OCI-LY3 (cell line): ENCODE measurements around the gene SETD7.

Source experiments
- H2AFZ ChIP-seq: fragments of 200-600, 300-600 bp; shearing (Covaris generic); 2 replicates; pipeline ENCODE4 v1.6.0; 2014; ENCODE audit warnings: antibody characterized with exemption, low read depth, low read length
- H3K27ac ChIP-seq: fragments of 200-600, 300-600 bp; sonication (generic); 2 replicates; pipeline ENCODE4 v1.5.1; 2014; ENCODE audit warnings: mild to moderate bottlenecking, low read length, moderate library complexity, mixed read lengths
- H3K27me3 ChIP-seq: fragments of 200-600, 300-600 bp; sonication (generic); 2 replicates; pipeline ENCODE4 v1.6.1; 2014; ENCODE audit warnings: low read depth, low read length, mixed read lengths
- H3K36me3 ChIP-seq: fragments of 200-600, 300-600 bp; sonication (generic); replicated peaks from 2 replicates; pipeline ENCODE3; 2014; ENCODE audit warnings: low read depth, low read length, mixed read lengths
- H3K4me1 ChIP-seq: fragments of 300-600, 200-600 bp; sonication (generic); 2 replicates; pipeline ENCODE4 v1.6.1; 2014; ENCODE audit warnings: low read length, mixed read lengths
- H3K4me2 ChIP-seq: fragments of 200-600, 300-600 bp; sonication (generic); 2 replicates; pipeline ENCODE4 v1.6.1; 2014; ENCODE audit warnings: low read length, mixed read lengths
- H3K4me3 ChIP-seq: fragments of 300-600, 200-600 bp; sonication (generic); 2 replicates; pipeline ENCODE4 v1.5.1; 2014; ENCODE audit warnings: antibody characterized with exemption, mild to moderate bottlenecking, low read length, moderate library complexity
- H3K79me2 ChIP-seq: fragments of 300-600, 200-600 bp; shearing (Covaris generic); 2 replicates; pipeline ENCODE4 v1.6.1; 2014; ENCODE audit warnings: mild to moderate bottlenecking, low read length, mixed read lengths
- H3K9ac ChIP-seq: fragments of 300-600, 200-600 bp; shearing (Covaris generic); 2 replicates; pipeline ENCODE4 v1.6.0; 2014; ENCODE audit warnings: mild to moderate bottlenecking, low read length, moderate library complexity
- H3K9me3 ChIP-seq: fragments of 200-600, 300-600 bp; shearing (Covaris generic); 2 replicates; pipeline ENCODE4 v1.6.1; 2014; ENCODE audit warnings: low read length, mixed read lengths; ENCODE audit not compliant: insufficient read depth
- H4K20me1 ChIP-seq: fragments of 200-600, 300-600 bp; sonication (generic); 2 replicates; pipeline ENCODE4 v1.6.1; 2016; ENCODE audit warnings: low read length, mixed read lengths; ENCODE audit not compliant: insufficient read depth
- CTCF ChIP-seq: fragments of 200-600, 300-600 bp; sonication (generic); IDR thresholded peaks from 2 replicates; pipeline ENCODE4 v1.5.1; 2014; ENCODE audit warnings: antibody characterized with exemption, low read length, low read depth
- EZH2phosphoT487 ChIP-seq: fragments of 200-600 bp; shearing (Covaris generic); IDR thresholded peaks from 2 replicates; pipeline ENCODE4 v1.6.1; 2018; ENCODE audit warnings: antibody characterized with exemption, mixed run types, low read depth

Gene SETD7

DNA sequence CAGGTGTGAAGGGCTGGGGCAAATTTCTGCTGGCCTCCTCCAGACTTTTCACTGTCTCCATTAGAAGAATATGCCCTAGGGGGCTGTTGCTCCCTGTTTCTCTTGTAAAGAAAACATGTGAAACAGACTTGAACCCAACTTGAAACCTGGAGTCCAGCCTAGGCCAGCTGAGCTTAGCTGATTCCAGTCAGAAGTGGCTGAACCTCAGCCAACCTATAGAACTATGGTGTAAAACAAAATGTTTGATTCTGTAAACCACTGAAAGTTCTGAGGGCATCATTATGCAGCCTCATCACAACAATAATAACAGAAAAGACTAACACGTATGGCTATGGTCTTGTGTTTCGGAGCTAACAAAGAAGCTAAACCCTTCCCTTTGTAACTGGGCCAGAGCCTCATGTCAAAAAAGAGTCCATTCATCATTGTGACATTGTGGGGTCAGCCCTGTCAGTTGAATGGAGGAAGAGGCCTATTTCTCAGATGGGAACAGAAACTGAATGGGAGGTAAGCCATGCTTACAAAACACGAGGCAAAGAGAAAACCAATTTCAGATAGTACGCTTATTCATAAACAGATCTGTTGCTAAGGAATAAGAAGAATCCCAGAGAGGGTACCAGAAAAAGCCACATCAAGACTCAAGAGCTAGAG lies 34.1 kb downstream of the SETD7 start:
- H3K9ac ChIP-seq = no peak overlapping the region
- no peaks in the 10 kb centered on the region for H3K79me2 ChIP-seq
- TF ChIP-seq CTCF = no peak
- no peak for TF ChIP-seq EZH2phosphoT487
- no peaks in the 10 kb centered on the region for H3K27me3 ChIP-seq
- H3K9me3 ChIP-seq = no peaks in the 10 kb centered on the region
- H2AFZ ChIP-seq = no peak overlapping the region
- H4K20me1 ChIP-seq = 0 out of 2 replicates have a peak, but pooled peaks cover 3% of the 10 kb centered on the region
- H3K4me3 ChIP-seq = no peak overlapping the region
- H3K27ac ChIP-seq = no peak overlapping the region
- H3K36me3 ChIP-seq = peaks cover 69% of the 10 kb centered on the region
- H3K4me1 ChIP-seq = peaks cover 14% of the 10 kb centered on the region
- no peak overlapping the region for H3K4me2 ChIP-seq

- Histone ChIP-seq H3K4me2 (no peak overlapping the region), H3K9me3 (no peaks in the 10 kb centered on the region), H3K27me3 (no peaks in the 10 kb centered on the region), H3K9ac (no peak overlapping the region), H2AFZ (no peak overlapping the region), H3K4me3 (no peak overlapping the region), H3K4me1 (no peaks in the 10 kb centered on the region), H3K36me3 (peaks cover 67% of the 10 kb centered on the region), H3K79me2 (no peaks in the 10 kb centered on the region), H3K27ac (no peak overlapping the region), H4K20me1 (no peaks in the 10 kb centered on the region)
- TF ChIP-seq EZH2phosphoT487 (no peak), CTCF (no peak)
Observed at GRCh38 chr4:139515531-139515958, 40.5 kb downstream of the SETD7 start.

DNA sequence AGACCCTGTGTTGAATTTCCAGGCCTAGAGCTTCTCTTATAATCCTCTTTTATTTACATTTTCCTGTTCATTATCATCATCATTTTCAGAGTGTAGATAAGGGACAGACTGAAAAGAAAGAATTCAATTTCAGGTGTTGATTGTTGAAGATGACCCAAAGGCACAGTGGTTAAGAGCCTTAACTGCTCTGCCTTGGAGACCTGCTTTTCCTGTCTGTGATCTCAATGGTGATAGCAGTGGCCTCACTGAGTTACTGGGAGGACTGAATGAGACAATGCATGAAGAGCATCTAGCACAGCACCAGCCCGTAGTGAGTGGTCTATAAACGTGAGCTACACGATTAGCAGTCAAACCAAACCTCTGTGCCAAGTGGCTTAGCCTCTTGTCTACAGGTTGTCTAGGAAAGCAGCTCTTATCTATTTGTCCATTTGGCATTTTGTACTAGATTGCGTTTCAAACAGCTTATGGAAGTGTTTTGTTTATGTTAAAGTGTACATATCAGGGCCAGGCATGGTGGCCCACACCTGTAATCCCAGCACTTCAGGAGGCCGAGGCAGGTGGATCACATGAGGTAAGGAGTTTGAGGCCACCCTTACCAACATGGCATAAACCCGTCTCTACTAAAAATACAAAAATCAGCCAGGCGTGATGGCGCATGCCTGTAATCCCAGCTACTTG lies 41.5 kb downstream of the SETD7 start:
- Histone ChIP-seq H3K4me3 (no peak overlapping the region), H3K9ac (no peak overlapping the region), H3K27ac (no peak overlapping the region), H3K79me2 (no peaks in the 10 kb centered on the region), H3K4me1 (no peaks in the 10 kb centered on the region), H3K36me3 (peaks cover 72% of the 10 kb centered on the region), H2AFZ (no peak overlapping the region), H4K20me1 (no peaks in the 10 kb centered on the region), H3K27me3 (no peaks in the 10 kb centered on the region), H3K9me3 (no peaks in the 10 kb centered on the region), H3K4me2 (no peak overlapping the region)
- no peak for TF ChIP-seq EZH2phosphoT487

- H4K20me1 ChIP-seq = no peaks in the 10 kb centered on the region
- no peak overlapping the region for H2AFZ ChIP-seq
- H3K4me3 ChIP-seq = no peak overlapping the region
- H3K27me3 ChIP-seq = no peaks in the 10 kb centered on the region
- no peaks in the 10 kb centered on the region for H3K4me1 ChIP-seq
- H3K9me3 ChIP-seq = no peaks in the 10 kb centered on the region
- H3K79me2 ChIP-seq = no peaks in the 10 kb centered on the region
- no peak overlapping the region for H3K4me2 ChIP-seq
- peaks cover 67% of the 10 kb centered on the region for H3K36me3 ChIP-seq
- TF ChIP-seq EZH2phosphoT487 (no peak), CTCF (no peak)
- no peak overlapping the region for H3K27ac ChIP-seq
- no peak overlapping the region for H3K9ac ChIP-seq
Observed at GRCh38 chr4:139511320-139511719, 44.7 kb downstream of the SETD7 start.
